Transverse colon (tissue), 4 donors: ENCODE data around the gene GNPDA1.
"Not testable (repeated sequence)": the region's sequence is repeated elsewhere in the genome, so short reads cannot be mapped to it uniquely, and the experiment has no call there.

Source experiments
- CTCF ChIP-seq, 5 experiments: fragments of 200-600 bp in 3 of 5; fragments of 450-650 bp in 2 of 5; sonication (generic) in 3 of 5; IDR thresholded peaks; 1 replicate in 2 of 5; 2 replicates in 3 of 5; pipeline ENCODE4 v1.5.1; 2016 to 2017; ENCODE audit warnings: antibody characterized with exemption in 5 of 5, inconsistent platforms in 3 of 5, mild to moderate bottlenecking in 2 of 5, moderate library complexity in 1 of 5
- EP300 ChIP-seq: sonication (generic); formaldehyde crosslinking; IDR thresholded peaks from one replicate; pipeline ENCODE4 v1.6.1; 2017; ENCODE audit warnings: antibody characterized with exemption, low read depth
- POLR2A ChIP-seq: fragments of 450-650 bp; IDR thresholded peaks from one replicate; pipeline ENCODE4 v1.6.1; 2016; ENCODE audit warnings: antibody characterized with exemption, mild to moderate bottlenecking, moderate library complexity
- POLR2AphosphoS5 ChIP-seq, 3 donors: sonication (generic); formaldehyde crosslinking; IDR thresholded peaks; one replicate each; pipeline ENCODE4 v1.6.1; 2016; ENCODE audit warnings: antibody characterized with exemption in 3 of 3

GRCh38 chr5:142037599-142037998 is 24.8 kb upstream of the GNPDA1 start:
- TF ChIP-seq CTCF (IDR thresholded peaks at IDR 0.05); POLR2AphosphoS5 (IDR thresholded peaks at IDR 0.05); EP300; POLR2A: not testable (repeated sequence)
